GM19324 (cell line): ENCODE data around the gene TMED6.
"Not testable (repeated sequence)": the region's sequence is repeated elsewhere in the genome, so short reads cannot be mapped to it uniquely, and the experiment has no call there.

ENCODE experiments used
- ATAC-seq: cut with Tn5 transposase; IDR thresholded peaks from one replicate; pipeline ENCODE4 v1.9.1; 2021; ENCODE audit warnings: mild to moderate bottlenecking, moderate library complexity; ENCODE audit not compliant: unreplicated experiment, low FRiP score

The TMED6 gene

GRCh38 chr16:69307856-69308255 lies 43.7 kb downstream of the TMED6 start:
- ATAC-seq: no peak

DNA sequence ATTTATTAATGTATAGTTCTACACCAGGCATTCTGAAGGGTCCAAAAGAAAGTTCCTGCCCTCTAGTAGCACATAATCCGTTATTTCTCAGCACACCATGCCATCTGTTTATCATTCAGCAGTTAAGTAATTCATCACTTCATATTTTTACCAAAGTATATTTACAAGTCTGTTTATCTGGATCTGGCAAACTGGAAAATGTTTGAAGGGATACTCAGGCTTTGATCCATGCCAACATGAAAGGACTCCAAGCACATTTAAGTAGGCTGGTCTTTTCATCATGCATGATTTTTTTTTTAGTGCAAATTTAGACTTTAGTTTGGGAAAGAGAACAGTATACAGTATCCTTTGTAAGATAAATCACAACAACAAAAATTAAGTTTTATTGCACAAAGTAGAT lies 44.5 kb downstream of the TMED6 start:
- no peak for ATAC-seq

- ATAC-seq: no peak
These were observed 45.6 kb downstream of the TMED6 start for GRCh38 chr16:69306031-69306430.

DNA sequence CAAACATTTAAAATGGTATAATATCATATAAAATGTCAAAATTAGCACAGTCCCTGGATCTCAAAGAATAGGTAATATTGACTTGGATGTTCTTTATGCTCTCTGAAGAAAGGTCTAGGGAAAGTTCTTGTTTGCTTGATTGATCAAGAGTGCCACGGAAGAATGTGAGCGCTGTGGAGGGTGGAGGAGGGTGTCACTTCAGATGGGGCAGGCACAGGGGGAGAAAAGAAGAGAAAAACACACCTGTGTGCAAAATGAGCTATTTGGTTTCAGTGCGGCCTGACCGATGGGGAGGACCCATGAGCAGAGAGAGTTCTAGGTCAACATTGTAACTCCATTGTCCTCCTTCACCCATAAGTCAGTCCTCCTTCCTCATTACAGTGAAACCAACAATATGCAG lies 49.3 kb downstream of the TMED6 start:
- ATAC-seq: no peak

DNA sequence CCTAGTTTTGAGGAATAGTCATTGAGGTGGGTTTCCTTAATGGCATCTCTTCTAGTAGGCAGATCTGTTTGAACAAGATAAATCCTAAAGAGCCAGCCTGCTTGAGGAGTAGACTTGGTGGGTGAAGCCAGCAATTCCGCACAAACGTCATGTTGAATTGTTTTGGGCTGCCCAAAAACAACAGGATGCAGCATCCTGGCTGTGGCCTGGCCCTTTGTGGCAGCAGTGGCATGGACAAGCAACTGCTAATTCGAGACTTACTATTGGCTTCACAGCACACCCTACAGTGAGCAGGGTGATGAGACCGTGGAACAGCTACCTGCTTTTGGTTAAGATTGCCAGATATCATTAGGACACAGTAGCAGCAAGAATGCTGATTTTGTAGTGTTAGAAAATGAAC lies 49.7 kb downstream of the TMED6 start:
- no peak for ATAC-seq

DNA sequence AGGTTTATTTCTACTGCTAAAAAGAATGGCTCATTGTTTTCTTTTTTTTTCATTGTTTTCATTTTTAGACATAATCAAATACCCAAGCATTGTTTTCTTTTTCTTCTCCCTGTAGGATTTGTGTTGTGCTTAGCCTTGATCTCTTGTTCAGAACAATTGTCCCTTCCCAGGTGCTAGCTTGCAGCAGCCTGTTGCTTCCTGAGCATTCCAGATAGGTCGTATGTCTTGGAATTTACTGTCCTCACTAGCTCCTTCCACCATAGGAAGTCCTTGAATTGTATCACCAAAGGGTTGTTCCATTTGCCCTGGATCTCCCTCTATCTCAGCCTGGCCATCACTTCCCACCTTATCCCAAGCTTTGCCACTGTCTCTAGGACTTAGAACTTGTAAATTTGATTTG lies 50.4 kb downstream of the TMED6 start:
- ATAC-seq: no peak

DNA sequence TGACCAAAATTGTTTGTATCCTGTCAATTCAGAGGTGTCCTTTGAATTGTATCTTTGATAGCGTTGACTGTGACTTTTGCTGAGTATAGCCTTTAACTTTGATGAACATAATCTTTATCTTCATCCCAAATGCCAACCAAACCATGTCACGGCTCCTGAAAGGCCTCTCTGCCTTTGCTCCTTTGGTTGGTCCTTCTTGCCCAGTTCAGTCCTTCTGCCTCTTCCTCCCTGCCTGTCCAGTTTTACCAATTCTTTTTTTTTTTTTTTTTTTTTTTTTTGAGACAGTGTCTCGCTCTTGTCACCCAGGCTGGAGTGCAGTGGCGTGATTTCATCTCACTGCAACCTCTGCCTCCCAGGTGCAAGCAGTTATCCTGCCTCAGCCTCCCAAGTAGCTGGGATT lies 53.3 kb downstream of the TMED6 start:
- ATAC-seq: no peak

- ATAC-seq: not testable (repeated sequence)
These were observed 54.8 kb downstream of the TMED6 start for GRCh38 chr16:69296771-69297170.

DNA sequence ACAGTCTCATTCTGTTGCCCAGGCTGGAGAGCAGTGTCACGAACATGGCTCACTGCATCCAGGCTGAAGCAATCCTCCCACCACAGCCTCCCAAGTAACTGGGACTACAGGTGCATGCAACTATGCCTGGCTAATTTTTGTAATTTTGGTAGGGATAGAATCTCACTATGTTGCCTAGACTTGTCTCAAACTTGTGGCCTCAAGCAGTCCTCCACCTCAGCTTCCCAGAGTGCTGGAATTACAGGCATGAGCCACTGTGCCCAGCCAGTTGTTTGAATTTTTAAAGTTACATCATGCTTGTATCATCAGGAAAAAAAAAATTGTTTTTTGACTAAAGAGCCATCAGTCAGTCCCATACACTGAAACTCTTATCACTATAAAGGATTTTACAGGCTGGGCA lies 57.5 kb downstream of the TMED6 start:
- no peak for ATAC-seq

DNA sequence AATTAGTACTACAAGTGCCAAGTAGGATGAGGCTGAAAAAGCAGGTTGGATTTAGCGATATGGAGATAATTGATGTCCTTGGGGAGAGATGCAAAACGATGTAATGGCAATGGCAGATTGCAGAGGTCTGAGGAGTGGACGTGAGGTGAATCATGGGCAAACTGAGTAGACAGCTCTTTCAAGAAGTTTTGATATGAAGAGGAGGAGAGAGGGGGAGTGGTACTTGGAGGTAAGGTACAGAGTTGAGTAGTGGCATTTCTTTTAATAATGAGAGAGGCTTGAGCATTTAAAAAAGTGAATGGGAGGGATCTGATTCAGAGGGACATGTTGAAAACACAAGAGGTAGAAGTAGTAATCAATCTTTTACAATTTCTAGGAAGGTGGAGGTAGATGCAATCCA lies 58.2 kb downstream of the TMED6 start:
- no peak for ATAC-seq
